Activated naive CD4-positive, alpha-beta T cell (primary cell): ENCODE measurements around the gene COQ8A.

Experiments
- DNase-seq, 4 experiments: peaks; one replicate each; lab custom pipeline; 2025; lab: John Stamatoyannopoulos, UW

The COQ8A gene

GRCh38 chr1:226940029-226940805 lies at the start of gene COQ8A:
COQ8A (plus strand) TSS chr1:226940294; CDS start chr1:226961386, 21,092 bp downstream.
- peak; percentile 97 to 100 (median 100) for DNase-seq

- no peak for DNase-seq
These were observed 49.6 kb upstream of the COQ8A start for GRCh38 chr1:226890331-226891108.

- DNase-seq: no peak
These were observed 48.7 kb upstream of the COQ8A start for GRCh38 chr1:226891346-226891745.

GRCh38 chr1:226891846-226892523 lies 48.1 kb upstream of the COQ8A start:
- DNase-seq: no peak

GRCh38 chr1:226892524-226892875 lies 47.6 kb upstream of the COQ8A start:
- no peak for DNase-seq

GRCh38 chr1:226893936-226894335 lies 46.2 kb upstream of the COQ8A start:
- no peak for DNase-seq

- DNase-seq: no peak
These were observed 45.3 kb upstream of the COQ8A start for GRCh38 chr1:226894826-226895225.

GRCh38 chr1:226895644-226896043 lies 44.5 kb upstream of the COQ8A start:
- no peak for DNase-seq

GRCh38 chr1:226898246-226898645 lies 41.8 kb upstream of the COQ8A start:
- no peak for DNase-seq

GRCh38 chr1:226901421-226901820 lies 38.7 kb upstream of the COQ8A start:
- no peak for DNase-seq

GRCh38 chr1:226902601-226903000 lies 37.5 kb upstream of the COQ8A start:
- DNase-seq: no peak

- DNase-seq: no peak
These were observed 36.0 kb upstream of the COQ8A start for GRCh38 chr1:226903819-226904716.

- no peak for DNase-seq
These were observed 35.3 kb upstream of the COQ8A start for GRCh38 chr1:226904772-226905171.

- no peak for DNase-seq
These were observed 31.7 kb upstream of the COQ8A start for GRCh38 chr1:226908419-226908818.

- no peak for DNase-seq
These were observed 31.2 kb upstream of the COQ8A start for GRCh38 chr1:226908913-226909312.

- peak in 1 of 4 experiments; percentile 22 for DNase-seq
These were observed 27.4 kb upstream of the COQ8A start for GRCh38 chr1:226912587-226913176.

GRCh38 chr1:226915672-226915995 lies 24.5 kb upstream of the COQ8A start:
- DNase-seq: no peak

GRCh38 chr1:226916497-226916896 lies 23.6 kb upstream of the COQ8A start:
- DNase-seq: no peak

GRCh38 chr1:226919587-226919986 lies 20.5 kb upstream of the COQ8A start:
- DNase-seq: no peak

- DNase-seq: no peak
These were observed 20.1 kb upstream of the COQ8A start for GRCh38 chr1:226919995-226920394.

- DNase-seq: no peak
These were observed 19.6 kb upstream of the COQ8A start for GRCh38 chr1:226920446-226920894.
